ENCODE measurements around the gene GPR78.

DNA sequence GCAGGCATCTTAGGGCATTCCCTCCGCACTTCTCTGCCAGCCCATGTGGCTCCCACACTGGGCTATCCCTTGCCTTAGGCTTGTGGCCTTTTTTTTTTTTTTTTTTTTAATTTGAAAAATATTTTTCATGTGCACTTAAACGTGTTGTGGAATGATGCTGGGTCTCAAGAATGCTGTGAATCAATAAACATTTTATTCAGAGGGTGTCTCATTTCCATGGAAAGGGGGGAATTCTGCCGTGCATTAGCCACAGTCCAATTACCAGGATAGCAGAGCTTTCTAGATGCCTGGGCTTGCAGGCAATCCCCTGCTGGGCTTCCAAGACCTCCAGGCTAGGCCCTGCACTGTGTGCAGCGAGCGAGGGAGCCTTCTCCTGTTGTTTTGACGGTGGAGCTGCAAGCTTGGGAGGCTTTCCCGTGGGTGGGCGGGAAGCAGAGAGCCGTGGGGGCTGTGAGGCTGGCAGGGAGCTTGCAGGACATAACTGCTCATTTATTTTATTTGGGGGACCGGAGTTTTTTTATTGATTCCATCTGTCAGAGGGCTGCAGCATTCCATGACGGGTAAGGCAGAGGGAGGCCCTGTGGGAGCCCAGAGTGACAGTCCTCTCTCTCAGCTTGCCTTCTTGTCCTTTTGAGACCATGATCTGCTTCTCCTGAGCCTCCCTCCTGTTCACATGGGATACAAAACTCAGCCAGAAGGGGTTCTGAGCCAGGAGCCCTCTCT is 9.8 kb downstream of the GPR78 start:
- TF ChIP-seq, protein P1, sequence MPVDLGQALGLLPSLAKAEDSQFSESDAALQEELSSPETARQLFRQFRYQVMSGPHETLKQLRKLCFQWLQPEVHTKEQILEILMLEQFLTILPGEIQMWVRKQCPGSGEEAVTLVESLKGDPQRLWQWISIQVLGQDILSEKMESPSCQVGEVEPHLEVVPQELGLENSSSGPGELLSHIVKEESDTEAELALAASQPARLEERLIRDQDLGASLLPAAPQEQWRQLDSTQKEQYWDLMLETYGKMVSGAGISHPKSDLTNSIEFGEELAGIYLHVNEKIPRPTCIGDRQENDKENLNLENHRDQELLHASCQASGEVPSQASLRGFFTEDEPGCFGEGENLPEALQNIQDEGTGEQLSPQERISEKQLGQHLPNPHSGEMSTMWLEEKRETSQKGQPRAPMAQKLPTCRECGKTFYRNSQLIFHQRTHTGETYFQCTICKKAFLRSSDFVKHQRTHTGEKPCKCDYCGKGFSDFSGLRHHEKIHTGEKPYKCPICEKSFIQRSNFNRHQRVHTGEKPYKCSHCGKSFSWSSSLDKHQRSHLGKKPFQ (CRISPR knock-in tag; IDR thresholded peaks at IDR 0.05; ENCODE audit: insufficient replicate concordance): no peak
- no peak for TF ChIP-seq KDM6A (CRISPR knock-in tag; IDR thresholded peaks at IDR 0.05; ENCODE audit: low read depth)
- no peak for TF ChIP-seq SIN3A (IDR thresholded peaks at IDR 0.05; ENCODE audit: borderline replicate concordance, low read depth, low read length)
- TF ChIP-seq ZNF577 (CRISPR knock-in tag; IDR thresholded peaks at IDR 0.05; ENCODE audit: borderline replicate concordance, low read depth): no peak
- no peak for TF ChIP-seq ZKSCAN5 (CRISPR knock-in tag; IDR thresholded peaks at IDR 0.05)
- TF ChIP-seq GLI4 (CRISPR knock-in tag; IDR thresholded peaks at IDR 0.05; ENCODE audit: borderline replicate concordance): no peak
- no peak for TF ChIP-seq TCF12 (IDR thresholded peaks at IDR 0.05)
- TF ChIP-seq TCF12 (CRISPR knock-in tag; IDR thresholded peaks at IDR 0.05): no peak
- TF ChIP-seq ZNF430 (CRISPR knock-in tag; IDR thresholded peaks at IDR 0.05): no peak
- TF ChIP-seq, protein P2, sequence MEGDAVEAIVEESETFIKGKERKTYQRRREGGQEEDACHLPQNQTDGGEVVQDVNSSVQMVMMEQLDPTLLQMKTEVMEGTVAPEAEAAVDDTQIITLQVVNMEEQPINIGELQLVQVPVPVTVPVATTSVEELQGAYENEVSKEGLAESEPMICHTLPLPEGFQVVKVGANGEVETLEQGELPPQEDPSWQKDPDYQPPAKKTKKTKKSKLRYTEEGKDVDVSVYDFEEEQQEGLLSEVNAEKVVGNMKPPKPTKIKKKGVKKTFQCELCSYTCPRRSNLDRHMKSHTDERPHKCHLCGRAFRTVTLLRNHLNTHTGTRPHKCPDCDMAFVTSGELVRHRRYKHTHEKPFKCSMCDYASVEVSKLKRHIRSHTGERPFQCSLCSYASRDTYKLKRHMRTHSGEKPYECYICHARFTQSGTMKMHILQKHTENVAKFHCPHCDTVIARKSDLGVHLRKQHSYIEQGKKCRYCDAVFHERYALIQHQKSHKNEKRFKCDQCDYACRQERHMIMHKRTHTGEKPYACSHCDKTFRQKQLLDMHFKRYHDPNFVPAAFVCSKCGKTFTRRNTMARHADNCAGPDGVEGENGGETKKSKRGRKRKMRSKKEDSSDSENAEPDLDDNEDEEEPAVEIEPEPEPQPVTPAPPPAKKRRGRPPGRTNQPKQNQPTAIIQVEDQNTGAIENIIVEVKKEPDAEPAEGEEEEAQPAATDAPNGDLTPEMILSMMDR (CRISPR knock-in tag; IDR thresholded peaks at IDR 0.05): no peak
- TF ChIP-seq POLR2A (IDR thresholded peaks at IDR 0.05; ENCODE audit: insufficient read depth in 1 of 2, low read depth in 2 of 2, low read length in 2 of 2): no peak
